Bronchial epithelial cell (primary cell): ENCODE results near the gene AK8. TPM values are rescaled to one million over a fixed set of nuclear protein-coding genes. Genes with fewer than 3 reads are reported as not detected.
"Not testable (repeated sequence)": the region's sequence is repeated elsewhere in the genome, so short reads cannot be mapped to it uniquely, and the experiment has no call there.

Experiments used
- DNase-seq: peaks from one replicate; pipeline ENCODE4 v3.0.0-alpha.2; 2010; ENCODE audit warnings: low read depth
- FAIRE-seq: peaks from 2 replicates; lab custom pipeline; 2011; peaks lifted over from hg19 to GRCh38; lab: Jason Lieb, UNC
- H3K27me3 ChIP-seq: 2 replicates; pipeline ENCODE4 v1.5.1; 2011; ENCODE audit warnings: low read length; ENCODE audit not compliant: control insufficient read depth, insufficient read depth
- H3K36me3 ChIP-seq: 2 replicates; pipeline ENCODE4 v1.5.1; 2011; ENCODE audit warnings: low read length; ENCODE audit not compliant: control insufficient read depth, insufficient read depth
- H3K4me3 ChIP-seq: 2 replicates; pipeline ENCODE4 v1.5.1; 2011; ENCODE audit warnings: mild to moderate bottlenecking, low read depth, low read length, control low read depth
- total RNA-seq: library from RNA; depleted of rRNA; stranded (reverse); fragments of >200 nt; gene quantifications from 2 replicates; pipeline ENCODE4 v1.2.1, GENCODE V29; 2014
- TF ChIP-seq, protein P1 (sequence below): IDR thresholded peaks from 2 replicates; pipeline ENCODE4 v1.5.1; 2011; ENCODE audit warnings: mild to moderate bottlenecking, moderate library complexity, low read length, control low read depth, inconsistent platforms; ENCODE audit not compliant: insufficient read depth, severe bottlenecking

AK8 gene
- total RNA-seq, 1 donor from 2014 or later: not detected

GRCh38 chr9:132712753-132713152 is 165.3 kb downstream of the AK8 start:
- no peaks in the 10 kb centered on the region for H3K27me3 ChIP-seq
- TF ChIP-seq, protein P1, sequence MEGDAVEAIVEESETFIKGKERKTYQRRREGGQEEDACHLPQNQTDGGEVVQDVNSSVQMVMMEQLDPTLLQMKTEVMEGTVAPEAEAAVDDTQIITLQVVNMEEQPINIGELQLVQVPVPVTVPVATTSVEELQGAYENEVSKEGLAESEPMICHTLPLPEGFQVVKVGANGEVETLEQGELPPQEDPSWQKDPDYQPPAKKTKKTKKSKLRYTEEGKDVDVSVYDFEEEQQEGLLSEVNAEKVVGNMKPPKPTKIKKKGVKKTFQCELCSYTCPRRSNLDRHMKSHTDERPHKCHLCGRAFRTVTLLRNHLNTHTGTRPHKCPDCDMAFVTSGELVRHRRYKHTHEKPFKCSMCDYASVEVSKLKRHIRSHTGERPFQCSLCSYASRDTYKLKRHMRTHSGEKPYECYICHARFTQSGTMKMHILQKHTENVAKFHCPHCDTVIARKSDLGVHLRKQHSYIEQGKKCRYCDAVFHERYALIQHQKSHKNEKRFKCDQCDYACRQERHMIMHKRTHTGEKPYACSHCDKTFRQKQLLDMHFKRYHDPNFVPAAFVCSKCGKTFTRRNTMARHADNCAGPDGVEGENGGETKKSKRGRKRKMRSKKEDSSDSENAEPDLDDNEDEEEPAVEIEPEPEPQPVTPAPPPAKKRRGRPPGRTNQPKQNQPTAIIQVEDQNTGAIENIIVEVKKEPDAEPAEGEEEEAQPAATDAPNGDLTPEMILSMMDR: no peak
- DNase-seq: no peak
- FAIRE-seq: no peak
- no peak overlapping the region for H3K4me3 ChIP-seq
- H3K36me3 ChIP-seq: no peaks in the 10 kb centered on the region

DNA sequence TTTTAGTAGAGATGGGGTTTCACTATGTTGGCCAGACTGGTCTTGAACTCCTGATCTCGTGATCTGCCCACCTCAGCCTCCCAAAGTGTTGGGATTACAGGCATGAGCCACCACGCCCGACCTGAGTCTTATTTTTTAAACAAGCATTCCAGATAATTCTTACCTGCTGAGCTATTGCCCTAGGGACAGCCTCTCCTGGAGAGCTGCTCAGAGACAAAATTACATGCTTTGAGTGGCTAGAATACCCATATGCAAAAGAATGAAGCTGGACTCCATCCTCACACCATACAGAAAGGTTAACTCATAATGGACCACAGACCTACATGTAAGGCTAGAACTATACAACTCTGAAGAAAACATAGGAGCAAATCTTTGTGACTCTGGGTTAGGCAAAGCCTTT is 166.2 kb downstream of the AK8 start:
- Histone ChIP-seq H3K36me3 (no peaks in the 10 kb centered on the region), H3K27me3 (no peaks in the 10 kb centered on the region), H3K4me3 (no peak overlapping the region)
- TF ChIP-seq, protein P1: no peak
- no peak for FAIRE-seq
- no peak for DNase-seq

GRCh38 chr9:132711152-132711551 is 166.9 kb downstream of the AK8 start:
- not testable (repeated sequence) for H3K36me3 ChIP-seq, H3K4me3 ChIP-seq, DNase-seq, H3K27me3 ChIP-seq, FAIRE-seq

DNA sequence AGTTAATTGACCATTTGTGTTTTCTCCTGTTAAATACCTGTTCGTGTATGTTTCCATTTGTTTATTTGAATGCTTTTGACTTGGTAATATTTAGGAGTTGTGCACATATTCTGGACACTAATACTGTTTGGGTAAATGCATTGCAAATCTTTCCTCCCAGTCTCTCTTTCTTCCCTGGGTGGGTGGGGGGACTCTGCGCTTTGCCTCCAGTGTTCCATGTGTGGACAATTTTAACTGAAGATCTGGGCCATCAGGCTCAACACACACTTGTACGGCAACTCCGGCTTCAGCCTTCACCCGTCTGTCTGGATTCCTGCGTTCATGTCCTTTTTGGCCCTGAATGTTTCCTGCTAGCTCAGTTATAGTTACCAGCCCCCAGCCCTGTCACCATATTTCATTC is 167.8 kb downstream of the AK8 start:
- H3K4me3 ChIP-seq: no peak overlapping the region
- DNase-seq (no peak), FAIRE-seq (no peak)
- H3K36me3 ChIP-seq: no peaks in the 10 kb centered on the region
- H3K27me3 ChIP-seq: no peaks in the 10 kb centered on the region
- TF ChIP-seq, protein P1: no peak

DNA sequence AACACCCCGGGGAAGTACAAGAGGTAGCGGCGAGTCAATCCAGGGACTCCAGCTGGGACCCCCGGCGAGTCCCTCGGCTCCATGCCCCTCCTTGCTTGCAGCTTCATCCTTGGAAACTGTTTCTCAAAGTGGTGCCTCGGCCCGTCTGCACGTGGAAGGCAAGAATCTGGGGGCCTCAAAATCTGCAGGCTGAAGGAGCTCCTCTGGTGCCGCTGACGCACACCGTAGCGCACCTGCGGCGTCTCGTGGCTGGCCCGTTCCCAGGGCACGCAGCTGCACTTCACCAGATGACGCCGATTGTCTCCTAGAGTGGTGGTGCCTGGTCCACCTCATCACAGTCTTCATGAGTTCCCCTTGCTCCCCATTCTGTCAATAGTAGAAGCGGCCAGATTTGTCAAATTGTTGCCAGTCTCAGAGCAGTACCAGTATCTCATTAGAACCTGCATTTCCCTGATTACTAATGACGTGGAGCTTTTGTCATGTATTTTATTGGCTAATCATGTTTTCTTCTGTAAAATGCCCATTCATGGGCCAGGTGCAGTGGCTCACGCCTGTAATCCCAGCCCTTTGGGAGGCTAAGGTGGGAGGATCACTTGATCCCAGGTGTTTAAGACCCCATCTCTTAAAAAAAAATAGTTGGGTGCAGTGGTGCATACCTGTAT is 169.2 kb downstream of the AK8 start:
- H3K4me3 ChIP-seq: no peak overlapping the region
- H3K36me3 ChIP-seq: no peaks in the 10 kb centered on the region
- FAIRE-seq (no peak), DNase-seq (no peak)
- H3K27me3 ChIP-seq: no peaks in the 10 kb centered on the region
- TF ChIP-seq, protein P1: no peak

DNA sequence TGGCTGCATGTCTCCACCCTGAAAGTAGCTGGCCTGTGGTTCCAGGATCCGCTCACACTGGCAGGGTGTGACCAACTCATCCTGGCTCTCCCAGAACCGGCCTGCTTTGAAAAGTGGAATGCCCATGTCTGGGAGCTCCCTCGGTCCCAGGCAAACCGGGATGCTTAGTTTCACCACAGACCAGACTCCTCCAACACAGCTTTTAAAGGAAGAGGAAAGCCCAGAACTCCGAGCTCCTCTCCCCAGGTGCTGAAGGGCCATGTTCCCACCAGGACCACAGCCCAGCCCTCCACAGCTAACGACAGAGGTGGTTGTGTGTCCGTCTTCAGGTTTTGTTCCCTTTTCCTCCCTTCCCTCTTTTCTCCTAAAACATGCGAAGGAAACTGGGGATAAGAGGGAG is 169.8 kb downstream of the AK8 start:
- FAIRE-seq: no peak

More for the DNA sequence above, 169.8 kb downstream of the AK8 start:
- DNase-seq: no peak
- Histone ChIP-seq H3K36me3 (no peaks in the 10 kb centered on the region), H3K27me3 (no peaks in the 10 kb centered on the region), H3K4me3 (no peak overlapping the region)
- TF ChIP-seq, protein P1: no peak
